Lower leg skin (tissue), 3 donors: Measurements from ENCODE around the gene STARD3.

Experiments
- CTCF ChIP-seq, 3 donors: fragments of 450-650 bp; IDR thresholded peaks; one replicate each; pipeline ENCODE4 v1.5.1; 2016; ENCODE audit warnings: antibody characterized with exemption in 3 of 3, mild to moderate bottlenecking in 3 of 3, moderate library complexity in 2 of 3
- POLR2A ChIP-seq, 2 donors: fragments of 450-650 bp; IDR thresholded peaks; one replicate each; pipeline ENCODE4 v1.6.1; 2016 to 2017; ENCODE audit warnings: antibody characterized with exemption in 2 of 2, mild to moderate bottlenecking in 1 of 2, moderate library complexity in 1 of 2

- TF ChIP-seq CTCF (IDR thresholded peaks at IDR 0.05) (no peak), POLR2A (IDR thresholded peaks at IDR 0.05) (no peak)
Observed at GRCh38 chr17:39702901-39703893, 66.3 kb downstream of the STARD3 start.
